ENCODE data around the gene ALOX5.

GRCh38 chr10:45377321-45377720 lies 3.3 kb downstream of the ALOX5 start:
- TF ChIP-seq CTCF (conservative IDR thresholded peaks at IDR 0.05; ENCODE audit: low read depth in 2 of 2) (no peak), EZH2 (IDR thresholded peaks at IDR 0.05; ENCODE audit: low read depth, unreplicated experiment) (no peak), POLR2AphosphoS5 (IDR thresholded peaks at IDR 0.05; ENCODE audit: low read depth) (no peak), EZH2phosphoT487 (IDR thresholded peaks at IDR 0.05; ENCODE audit: unreplicated experiment) (no peak), REST (IDR thresholded peaks at IDR 0.05; ENCODE audit: unreplicated experiment) (no peak), ZNF331 (CRISPR knock-in tag; IDR thresholded peaks at IDR 0.05; ENCODE audit: low read depth) (no peak)

Data from GM23338 (cell line).